ENCODE results near the gene PBX3.

DNA sequence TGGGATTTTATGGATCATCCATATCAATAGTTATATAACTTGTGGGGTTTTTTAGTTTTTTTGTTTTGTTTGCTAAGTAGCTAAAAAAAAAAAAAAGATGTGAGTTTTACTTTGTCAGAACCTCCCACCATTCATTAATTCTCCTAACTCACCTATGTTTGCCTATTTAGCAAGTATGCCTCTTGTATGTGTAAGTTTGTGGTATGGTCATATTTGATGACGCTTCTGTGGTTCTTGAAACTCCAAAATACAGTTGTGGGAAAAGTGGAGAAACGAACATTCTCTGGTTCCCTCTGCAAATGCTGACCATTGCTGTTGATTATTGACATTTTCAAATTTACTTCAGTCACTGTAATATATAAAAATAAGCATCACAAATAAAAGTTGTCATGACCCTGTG is 75.7 kb downstream of the PBX3 start:
- TF ChIP-seq POLR2A (IDR thresholded peaks at IDR 0.05) (no peak), EP300 (IDR thresholded peaks at IDR 0.05) (no peak)
- TF ChIP-seq, protein P1, sequence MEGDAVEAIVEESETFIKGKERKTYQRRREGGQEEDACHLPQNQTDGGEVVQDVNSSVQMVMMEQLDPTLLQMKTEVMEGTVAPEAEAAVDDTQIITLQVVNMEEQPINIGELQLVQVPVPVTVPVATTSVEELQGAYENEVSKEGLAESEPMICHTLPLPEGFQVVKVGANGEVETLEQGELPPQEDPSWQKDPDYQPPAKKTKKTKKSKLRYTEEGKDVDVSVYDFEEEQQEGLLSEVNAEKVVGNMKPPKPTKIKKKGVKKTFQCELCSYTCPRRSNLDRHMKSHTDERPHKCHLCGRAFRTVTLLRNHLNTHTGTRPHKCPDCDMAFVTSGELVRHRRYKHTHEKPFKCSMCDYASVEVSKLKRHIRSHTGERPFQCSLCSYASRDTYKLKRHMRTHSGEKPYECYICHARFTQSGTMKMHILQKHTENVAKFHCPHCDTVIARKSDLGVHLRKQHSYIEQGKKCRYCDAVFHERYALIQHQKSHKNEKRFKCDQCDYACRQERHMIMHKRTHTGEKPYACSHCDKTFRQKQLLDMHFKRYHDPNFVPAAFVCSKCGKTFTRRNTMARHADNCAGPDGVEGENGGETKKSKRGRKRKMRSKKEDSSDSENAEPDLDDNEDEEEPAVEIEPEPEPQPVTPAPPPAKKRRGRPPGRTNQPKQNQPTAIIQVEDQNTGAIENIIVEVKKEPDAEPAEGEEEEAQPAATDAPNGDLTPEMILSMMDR (IDR thresholded peaks at IDR 0.05) = no peak

Data from ovary (tissue), 3 donors.